ENCODE measurements around the gene SCN3B.
A peak's percentile ranks its signal among the peaks of the same experiment; 100 is the strongest.
"Not testable (repeated sequence)": the region's sequence is repeated elsewhere in the genome, so short reads cannot be mapped to it uniquely, and the experiment has no call there.

The SCN3B gene

GRCh38 chr11:123665306-123665705, 10.9 kb upstream of the SCN3B start:
- no peak for TF ChIP-seq CTCF (IDR thresholded peaks at IDR 0.05; ENCODE audit: extremely low read depth, missing control alignments)
- no peak for DNase-seq (ENCODE audit: low spot score)

GRCh38 chr11:123659965-123660364, 5.5 kb upstream of the SCN3B start:
- not testable (repeated sequence) for DNase-seq (ENCODE audit: low spot score)

- no peak for TF ChIP-seq CTCF (IDR thresholded peaks at IDR 0.05; ENCODE audit: extremely low read depth, missing control alignments)
Observed at GRCh38 chr11:123659311-123659710, 4.9 kb upstream of the SCN3B start.

GRCh38 chr11:123653827-123654565, 428 bp downstream of the SCN3B start:
- peak; percentile 74 for DNase-seq (ENCODE audit: low spot score)
- no peak for TF ChIP-seq CTCF (IDR thresholded peaks at IDR 0.05; ENCODE audit: extremely low read depth, missing control alignments)

More at GRCh38 chr11:123659311-123659710, 4.9 kb upstream of the SCN3B start:
- no peak for DNase-seq (ENCODE audit: low spot score)

GRCh38 chr11:123653483-123653826, 969 bp downstream of the SCN3B start:
- TF ChIP-seq CTCF (IDR thresholded peaks at IDR 0.05; ENCODE audit: extremely low read depth, missing control alignments), result no peak
- no peak for DNase-seq (ENCODE audit: low spot score)

- no peak for DNase-seq (ENCODE audit: low spot score)
- TF ChIP-seq CTCF (IDR thresholded peaks at IDR 0.05; ENCODE audit: extremely low read depth, missing control alignments), result no peak
Observed at GRCh38 chr11:123652599-123652998, 1.8 kb downstream of the SCN3B start.

- no peak for DNase-seq (ENCODE audit: low spot score)
- no peak for TF ChIP-seq CTCF (IDR thresholded peaks at IDR 0.05; ENCODE audit: extremely low read depth, missing control alignments)
Observed at GRCh38 chr11:123650901-123651300, 3.5 kb downstream of the SCN3B start.

GRCh38 chr11:123645286-123645975, 9.0 kb downstream of the SCN3B start:
- no peak for DNase-seq (ENCODE audit: low spot score)

More at GRCh38 chr11:123645286-123645975, 9.0 kb downstream of the SCN3B start:
- TF ChIP-seq CTCF (IDR thresholded peaks at IDR 0.05; ENCODE audit: extremely low read depth, missing control alignments), result no peak
